AG09319 (cell line): ENCODE results near the gene MORN1.

Source experiments
- DNase-seq: peaks from one replicate; pipeline ENCODE4 v3.0.0-alpha.2; 2010; ENCODE audit warnings: low read depth; ENCODE audit errors: extremely low read depth
- CTCF ChIP-seq: IDR thresholded peaks from 2 replicates; pipeline ENCODE4 v1.5.1; 2011; ENCODE audit warnings: low read depth, mild to moderate bottlenecking, inconsistent platforms, low read length, moderate library complexity

The MORN1 gene

GRCh38 chr1:2422523-2422922 lies 31.2 kb upstream of the MORN1 start:
- no peak for TF ChIP-seq CTCF

GRCh38 chr1:2419416-2419815 lies 28.1 kb upstream of the MORN1 start:
- DNase-seq = no peak
- no peak for TF ChIP-seq CTCF

More at GRCh38 chr1:2422523-2422922, 31.2 kb upstream of the MORN1 start:
- DNase-seq = no peak

DNA sequence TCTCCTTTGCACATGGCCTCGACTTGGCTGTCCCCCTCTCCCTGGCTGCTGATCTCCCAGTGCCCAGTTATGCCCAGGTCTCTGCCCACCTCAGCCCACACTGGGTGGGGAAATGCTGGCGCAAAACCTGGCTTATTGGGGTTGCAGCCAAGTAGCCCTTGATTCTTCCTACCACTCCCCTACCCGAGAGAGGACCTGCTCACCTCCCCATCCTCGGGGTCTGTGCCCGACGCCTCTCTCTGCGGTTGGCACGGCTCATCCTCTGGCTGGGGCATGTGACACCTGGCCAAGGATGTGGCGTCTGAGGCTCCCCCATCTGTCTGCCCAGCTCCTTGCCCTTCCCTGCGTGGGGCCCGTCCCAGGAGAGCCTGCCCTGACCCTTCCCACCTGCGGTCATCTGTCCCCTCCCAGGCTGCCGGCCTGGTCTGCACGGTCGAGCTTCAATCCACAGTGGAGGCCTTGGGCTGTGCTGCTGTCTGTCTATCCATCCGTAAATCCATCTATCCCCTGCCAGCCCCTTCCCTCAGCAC lies 27.5 kb upstream of the MORN1 start:
- no peak for TF ChIP-seq CTCF
- DNase-seq = no peak

DNA sequence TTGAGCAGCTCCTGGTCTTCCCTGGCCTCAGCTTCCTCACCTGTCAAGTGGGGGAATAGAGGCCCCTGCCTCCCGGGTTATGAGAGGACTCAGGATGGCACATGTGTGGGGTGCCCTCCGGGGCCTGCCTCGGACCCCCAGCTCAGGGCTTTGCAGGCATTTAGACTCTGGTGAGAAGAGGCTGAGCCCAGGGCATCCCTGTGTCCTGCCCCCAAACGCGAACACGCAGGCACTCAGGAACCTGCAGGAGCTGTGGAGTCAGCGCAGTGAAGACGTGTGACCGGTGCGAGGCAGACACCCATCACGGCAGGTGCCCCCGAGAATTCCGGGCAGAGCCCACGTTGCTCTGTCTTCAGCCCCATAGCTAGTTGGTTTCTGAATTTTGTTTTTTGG lies 26.5 kb upstream of the MORN1 start:
- TF ChIP-seq CTCF = no peak
- DNase-seq = no peak

DNA sequence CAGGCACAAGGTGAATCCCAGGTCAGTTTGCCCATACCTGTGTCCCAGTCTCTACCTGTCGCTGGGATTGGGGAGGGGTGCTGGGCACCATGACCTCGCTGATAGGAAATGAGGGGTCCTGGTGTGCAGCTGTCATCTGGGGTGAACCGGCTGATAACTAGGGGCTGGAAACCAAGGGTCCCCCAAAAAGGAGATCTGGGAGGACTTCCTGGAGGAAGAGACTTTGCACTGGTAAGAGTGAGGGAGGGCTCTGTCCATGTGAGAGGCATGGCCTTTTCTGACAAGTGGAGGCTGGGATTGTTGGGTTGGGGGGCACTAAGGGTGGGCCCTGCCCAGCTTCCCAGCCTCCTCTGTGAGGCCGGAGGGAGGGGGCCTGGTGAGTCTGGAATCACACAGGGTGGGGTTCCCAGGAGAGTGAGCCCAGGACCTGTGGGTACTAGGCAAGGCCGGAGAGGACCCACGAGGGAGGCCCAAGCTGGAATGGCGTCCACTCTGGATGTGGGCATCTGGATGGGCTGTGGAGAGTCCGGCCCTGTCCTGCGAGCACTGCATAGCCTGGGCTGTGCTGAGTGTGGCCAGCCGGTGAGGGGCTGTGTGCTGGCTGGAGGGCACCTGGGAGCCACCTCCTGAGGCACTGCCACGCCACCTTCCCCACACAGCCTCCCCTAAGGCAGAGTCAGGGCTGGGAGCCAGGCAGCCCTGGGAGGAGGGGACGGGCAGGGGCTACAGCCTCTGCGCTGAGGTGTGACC lies 25.9 kb upstream of the MORN1 start:
- DNase-seq = no peak
- no peak for TF ChIP-seq CTCF

DNA sequence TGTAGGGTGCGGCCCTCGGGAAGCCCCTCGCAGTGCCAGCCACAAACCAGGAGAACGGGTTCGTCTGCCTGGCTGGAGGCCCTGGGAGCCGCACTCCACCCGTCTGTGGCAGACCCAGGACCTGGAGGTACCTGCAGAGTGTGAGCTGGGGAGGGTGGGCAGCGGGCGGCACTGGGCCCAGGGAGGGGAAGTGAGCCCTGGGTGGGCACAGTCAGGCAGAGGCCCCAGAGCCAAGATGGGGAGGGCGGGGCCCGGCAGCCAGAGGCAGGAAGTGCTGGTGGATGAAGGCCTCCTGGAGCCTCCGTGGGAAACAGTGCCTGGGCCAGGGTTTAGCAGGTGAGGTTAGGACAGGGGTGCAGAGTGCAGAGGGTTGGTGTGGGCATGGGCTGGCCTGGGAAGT lies 25.0 kb upstream of the MORN1 start:
- DNase-seq = no peak

More for the DNA sequence above, 25.0 kb upstream of the MORN1 start:
- no peak for TF ChIP-seq CTCF
